ENCODE results near the gene KANSL1.

Gene KANSL1

DNA sequence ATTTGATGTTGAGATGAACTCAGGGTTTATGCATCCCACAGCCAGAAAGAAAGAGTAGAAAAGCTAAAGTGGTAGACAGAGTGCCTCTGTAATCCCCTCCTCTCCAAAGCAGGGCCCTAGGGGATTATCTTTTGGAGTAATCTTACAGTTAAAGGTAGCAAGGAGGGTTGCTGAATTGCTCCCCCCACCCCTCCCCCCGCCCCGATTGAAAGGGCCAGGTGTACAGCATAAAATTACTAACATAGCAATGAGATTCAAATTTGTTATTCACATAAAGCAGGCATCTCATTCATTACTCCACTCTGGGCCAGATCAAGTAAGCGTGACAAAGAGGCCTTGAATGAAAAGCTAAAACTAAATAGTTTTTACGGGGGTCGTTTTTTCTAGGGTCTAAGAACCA lies 121.4 kb downstream of the KANSL1 start:
- DNase-seq (ENCODE audit: low spot score) = peak; percentile 80

DNA sequence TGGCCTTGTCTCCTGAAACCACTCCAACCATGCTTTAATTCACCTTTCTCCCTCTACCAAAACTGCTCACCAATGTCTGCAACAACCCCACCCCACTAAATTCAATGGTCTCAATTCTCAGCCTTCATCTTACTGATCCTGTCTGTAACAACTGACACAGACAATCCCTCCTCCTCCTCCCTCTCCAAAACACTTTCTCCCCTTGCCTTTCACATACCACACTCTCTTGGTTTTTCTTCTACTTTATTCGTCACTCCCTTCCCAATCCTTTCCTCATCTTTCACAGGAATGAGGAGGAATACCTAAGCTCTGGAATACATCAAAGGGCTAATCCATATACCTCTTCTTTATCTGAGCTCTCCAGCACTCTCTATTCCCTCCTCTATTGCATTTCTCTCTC lies 128.8 kb downstream of the KANSL1 start:
- no peak for DNase-seq (ENCODE audit: low spot score)

DNA sequence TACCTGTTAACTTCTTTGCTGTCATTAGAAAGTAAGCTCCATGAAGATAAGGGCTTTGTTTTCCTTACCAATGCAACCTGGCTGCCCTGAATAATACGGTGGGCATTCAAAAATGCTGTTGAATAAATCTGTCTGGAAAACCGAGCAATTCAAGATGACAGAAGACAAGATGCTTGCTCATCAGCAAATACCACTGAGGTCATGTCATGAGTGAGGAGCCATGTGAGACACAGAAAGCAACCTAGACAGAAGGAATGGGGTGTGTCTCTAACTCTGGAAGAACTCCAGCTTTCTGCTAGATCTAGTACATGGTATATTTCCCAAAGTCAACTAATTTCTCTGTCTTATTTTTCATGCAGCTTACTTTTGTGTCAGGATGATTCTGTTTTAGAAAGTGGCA lies 130.0 kb downstream of the KANSL1 start:
- DNase-seq (ENCODE audit: low spot score) = no peak

DNA sequence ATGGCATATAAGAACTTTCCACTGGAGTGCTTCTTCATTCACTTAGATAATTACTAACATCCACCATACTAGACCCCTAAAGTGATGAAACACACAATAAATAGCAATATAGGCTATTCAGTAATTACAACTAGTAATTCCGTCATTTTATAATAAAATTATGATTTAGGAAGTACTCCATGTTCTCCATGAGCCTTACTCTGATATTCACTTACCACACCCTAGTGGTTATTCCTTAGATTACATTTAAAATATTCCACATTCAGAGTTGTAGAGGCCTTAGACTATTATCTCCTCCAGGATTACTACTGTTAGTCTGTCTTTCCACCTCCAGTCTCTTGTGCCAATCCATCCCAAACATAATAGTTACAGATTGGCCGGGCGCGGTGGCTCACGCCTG lies 131.8 kb downstream of the KANSL1 start:
- DNase-seq (ENCODE audit: low spot score) = peak; percentile 57

DNA sequence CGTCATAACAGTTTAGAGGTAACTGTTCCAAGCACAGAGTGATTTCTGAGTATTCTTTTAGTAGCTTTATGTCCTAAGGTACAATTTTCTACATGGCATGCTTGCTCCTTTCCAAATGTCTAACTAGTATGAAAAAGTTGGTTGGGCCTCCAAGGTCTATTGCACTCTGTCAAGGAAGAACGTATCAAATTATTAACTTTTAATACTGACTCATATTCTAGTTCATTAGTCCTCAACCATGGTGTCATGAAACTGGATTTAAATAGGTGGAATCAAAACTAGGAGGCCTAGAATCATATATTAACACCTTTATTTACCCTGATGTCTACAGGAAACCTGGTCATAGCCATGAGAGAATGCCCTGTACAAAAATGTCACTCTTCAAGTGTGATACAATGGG lies 132.8 kb downstream of the KANSL1 start:
- DNase-seq (ENCODE audit: low spot score) = no peak

DNA sequence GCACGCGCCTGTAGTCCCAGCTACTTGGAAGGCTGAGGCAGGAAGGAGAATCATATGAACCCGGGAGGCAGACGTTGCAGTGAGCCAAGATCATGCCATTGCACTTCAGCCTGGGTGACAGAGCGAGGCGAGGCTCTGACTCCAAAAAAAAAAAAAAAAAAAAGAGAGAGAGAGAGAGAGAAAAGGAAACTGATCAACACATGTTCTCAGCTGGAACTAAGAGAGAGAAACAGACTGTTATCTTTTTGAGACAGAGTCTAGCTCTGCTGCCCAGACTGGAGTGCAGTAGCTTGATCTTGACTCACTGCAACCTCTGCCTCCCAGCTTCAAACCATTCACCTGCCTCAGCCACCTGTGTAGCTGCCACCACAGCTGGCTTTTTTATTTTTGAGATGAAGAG lies 133.7 kb downstream of the KANSL1 start:
- no peak for DNase-seq (ENCODE audit: low spot score)

DNA sequence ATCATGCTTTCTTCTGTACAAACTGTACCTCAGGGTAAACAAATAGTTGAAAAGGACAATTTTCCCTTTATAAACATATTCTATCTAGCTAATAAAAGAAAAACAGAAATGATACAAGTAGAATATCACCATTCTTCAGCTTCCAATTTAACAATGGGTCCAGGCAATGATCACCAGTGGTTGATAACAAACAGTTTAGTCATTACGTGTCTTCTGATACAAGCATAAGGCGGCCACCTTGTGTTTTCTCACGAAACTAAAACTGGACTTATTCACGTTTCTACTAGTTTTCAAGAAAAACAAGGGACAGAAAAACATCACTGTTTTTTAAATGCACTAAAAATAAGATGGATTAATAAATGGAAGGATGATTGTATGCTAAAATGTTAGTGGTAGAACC lies 135.9 kb downstream of the KANSL1 start:
- DNase-seq (ENCODE audit: low spot score) = no peak

DNA sequence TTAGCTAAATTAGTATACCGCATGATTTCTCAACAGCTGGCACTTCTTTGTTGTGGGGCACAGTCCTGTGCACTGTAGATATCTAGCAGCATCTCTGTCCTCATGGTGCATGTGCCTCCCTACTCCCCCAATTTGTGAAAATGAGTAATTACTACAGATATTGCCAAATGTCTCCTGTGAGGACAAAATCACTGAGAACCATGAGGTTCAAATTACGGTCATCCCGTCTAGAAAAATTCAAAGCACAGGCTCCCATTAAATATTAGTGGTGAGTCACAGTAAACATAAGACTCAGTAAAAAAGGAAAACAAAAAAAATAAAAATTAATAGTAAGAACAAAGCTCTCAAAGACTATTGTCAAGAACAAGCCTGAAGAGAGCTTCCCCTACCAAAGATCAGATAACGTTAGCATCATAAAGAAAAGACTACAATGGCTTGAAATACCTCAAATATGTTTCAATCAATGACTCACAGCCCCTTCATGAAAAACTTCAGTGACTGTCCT lies 136.4 kb downstream of the KANSL1 start:
- no peak for DNase-seq (ENCODE audit: low spot score)

DNA sequence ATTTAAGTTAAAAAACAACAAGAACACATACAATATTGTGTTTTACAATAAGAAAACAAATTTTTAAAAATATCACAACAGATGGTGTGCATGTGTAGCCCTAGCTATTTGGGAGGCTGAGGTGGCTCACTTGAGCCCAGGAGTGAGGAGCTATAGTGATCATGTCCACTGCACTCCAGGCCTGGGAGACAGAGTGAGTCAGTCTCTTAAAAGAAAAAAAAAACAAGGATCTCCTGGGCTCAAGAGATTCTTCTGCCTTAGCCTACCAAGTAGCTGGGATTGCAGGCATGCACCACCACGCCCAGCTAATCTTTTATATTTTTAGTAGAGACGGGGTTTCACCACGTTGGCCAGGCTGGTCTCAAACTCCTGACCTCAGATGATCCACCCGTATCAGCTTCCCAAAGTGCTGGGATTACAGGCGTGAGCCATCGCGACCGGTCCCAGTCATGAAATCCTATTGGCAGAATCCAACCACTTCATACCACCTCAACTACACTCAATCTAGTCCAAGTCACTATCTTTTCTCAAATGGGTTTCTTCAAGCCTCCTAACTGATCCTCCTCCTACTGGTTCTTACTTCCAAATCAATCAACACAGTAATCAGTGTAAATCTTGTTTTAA lies 139.2 kb downstream of the KANSL1 start:
- no peak for DNase-seq (ENCODE audit: low spot score)

DNA sequence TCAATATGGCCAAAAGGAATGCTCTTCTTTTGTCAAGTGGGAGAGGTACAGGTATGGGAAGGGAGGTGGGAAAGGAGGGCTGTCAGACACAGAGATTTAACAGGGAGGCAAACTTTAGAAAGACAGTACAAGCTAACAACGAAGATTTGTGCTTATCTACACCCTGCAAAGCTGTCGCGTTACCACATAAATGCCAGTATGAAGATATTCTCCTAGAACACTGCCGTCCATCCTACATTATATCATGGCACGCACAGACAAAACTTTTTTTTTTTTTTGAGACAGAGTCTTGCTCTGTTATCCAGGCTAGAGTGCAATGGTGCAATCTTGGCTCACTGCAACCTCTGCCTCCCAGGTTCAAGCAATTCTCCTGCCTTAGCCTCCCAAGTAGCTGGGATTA lies 143.6 kb downstream of the KANSL1 start:
- DNase-seq (ENCODE audit: low spot score) = no peak

DNA sequence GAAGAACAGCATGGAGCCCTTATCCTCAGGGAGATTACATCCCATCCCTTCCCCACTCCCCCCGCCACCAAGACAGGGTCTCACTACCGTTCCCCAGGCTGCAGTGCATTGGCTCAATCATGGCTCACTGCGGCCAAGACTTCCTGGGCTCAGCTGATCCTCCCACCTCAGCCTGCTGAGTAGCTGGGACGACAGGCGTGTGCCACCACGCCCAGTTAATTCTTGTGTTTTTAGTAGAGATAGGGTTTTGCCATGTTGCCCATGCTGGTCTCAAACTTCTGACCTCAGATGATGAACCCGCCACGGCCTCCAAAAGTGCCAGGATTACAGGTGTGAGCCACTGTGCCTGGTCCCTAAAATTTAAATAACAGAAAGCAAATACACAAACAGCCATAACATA lies 145.4 kb downstream of the KANSL1 start:
- DNase-seq (ENCODE audit: low spot score) = no peak

DNA sequence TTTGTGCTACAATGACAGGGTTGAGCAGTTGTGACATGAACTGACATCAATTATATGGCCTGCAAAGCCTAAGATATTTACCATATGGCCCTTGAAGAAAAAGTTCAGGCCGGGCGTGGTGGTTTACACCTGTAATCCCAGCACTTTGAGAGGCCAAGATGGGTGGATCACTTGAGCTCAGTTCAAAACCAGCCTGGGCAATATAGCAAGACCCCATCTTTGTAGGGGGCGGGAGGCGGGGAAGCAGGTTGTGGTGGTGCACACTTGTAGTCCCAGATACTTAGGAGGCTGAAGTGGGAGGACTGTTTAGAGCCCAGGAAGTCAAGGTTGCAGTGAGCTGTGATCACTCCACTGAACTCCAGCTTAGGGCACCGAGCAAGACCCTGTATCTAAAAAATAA lies 145.8 kb downstream of the KANSL1 start:
- DNase-seq (ENCODE audit: low spot score) = no peak

DNA sequence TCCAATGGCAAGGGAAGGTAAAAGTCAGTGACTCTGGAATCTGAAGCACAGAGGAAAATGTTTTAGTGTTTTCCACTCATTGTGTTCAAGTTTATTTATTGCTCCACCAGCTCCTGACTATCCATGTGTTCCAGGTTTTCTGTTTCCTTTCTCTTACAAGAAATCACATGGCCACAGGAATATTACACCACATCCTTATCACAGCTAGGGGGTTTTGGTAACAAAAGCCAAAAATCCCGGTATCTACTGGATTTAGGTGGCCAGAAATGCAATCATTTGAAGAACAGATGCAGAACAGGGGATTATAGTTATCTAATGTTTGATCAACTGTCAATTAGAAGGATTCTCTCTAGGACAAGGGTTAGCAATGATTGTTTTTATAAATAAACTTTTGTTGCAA lies 146.3 kb downstream of the KANSL1 start:
- DNase-seq (ENCODE audit: low spot score) = no peak

DNA sequence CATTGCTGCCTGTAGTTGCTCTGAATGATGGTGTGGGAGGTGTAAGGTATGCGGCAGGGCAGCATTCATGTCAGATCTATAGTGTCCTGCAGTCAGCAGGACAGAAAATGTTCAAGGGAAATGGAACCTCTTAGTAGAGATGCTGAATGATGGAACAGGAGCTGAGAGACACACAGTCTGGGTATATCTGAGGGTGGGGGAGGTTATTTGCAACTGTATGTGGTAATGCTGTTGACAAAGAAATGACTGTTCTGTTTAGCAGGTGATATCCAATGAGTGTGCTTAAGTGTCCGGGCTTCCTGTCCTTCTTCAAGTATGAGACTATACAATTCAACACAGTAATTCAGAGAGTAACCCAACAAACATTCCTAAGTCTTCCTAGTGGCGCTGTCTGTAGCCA lies 147.6 kb downstream of the KANSL1 start:
- no peak for DNase-seq (ENCODE audit: low spot score)

DNA sequence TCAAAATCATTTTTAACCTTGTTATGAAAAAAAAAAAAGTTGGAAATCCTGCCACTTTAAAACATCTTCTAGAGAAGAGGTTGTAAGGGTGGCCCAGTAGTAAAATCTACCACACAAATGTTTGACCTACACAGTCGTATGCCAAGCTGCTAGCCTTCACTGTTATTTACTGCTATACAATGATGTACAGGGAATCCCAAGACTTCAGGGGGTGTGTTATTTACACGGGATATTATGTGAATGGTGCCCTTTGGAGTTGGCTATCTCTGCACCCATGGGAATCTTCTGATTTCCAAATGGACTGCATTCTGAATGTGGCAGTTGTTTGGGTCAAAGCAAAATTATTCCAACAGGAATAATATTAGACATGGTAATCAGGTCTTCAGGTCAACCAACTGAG lies 148.2 kb downstream of the KANSL1 start:
- no peak for DNase-seq (ENCODE audit: low spot score)

DNA sequence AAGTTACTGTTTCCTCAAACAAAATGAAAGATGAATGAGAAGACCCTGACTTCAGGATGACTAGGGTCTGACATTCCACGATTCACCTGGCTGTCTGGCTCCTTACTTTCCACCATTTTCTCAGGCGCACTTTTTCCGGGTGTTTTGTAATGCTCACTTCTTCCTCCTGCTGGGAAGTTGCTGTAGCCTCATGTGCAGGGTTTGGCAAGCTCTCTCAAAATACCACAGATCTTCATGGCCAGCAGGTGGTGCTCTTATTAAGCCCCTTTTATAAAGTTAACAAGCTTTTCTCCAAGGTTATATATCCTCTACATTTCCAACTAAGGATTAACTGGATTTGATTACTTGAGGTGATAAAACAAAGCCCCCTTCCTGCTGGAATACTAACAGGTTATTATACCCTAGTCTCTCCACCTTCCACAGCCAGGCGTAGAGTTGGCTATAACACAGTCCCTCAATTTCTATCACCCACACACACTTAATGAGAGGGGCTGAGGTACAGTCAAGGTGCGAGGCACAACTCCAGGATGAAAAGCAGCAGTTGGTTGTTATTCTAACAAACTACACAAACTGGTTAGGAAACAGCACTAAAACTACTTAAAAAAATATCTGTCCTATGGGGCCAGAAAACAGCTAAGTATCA lies 148.8 kb downstream of the KANSL1 start:
- peak; percentile 85 for DNase-seq (ENCODE audit: low spot score)

DNA sequence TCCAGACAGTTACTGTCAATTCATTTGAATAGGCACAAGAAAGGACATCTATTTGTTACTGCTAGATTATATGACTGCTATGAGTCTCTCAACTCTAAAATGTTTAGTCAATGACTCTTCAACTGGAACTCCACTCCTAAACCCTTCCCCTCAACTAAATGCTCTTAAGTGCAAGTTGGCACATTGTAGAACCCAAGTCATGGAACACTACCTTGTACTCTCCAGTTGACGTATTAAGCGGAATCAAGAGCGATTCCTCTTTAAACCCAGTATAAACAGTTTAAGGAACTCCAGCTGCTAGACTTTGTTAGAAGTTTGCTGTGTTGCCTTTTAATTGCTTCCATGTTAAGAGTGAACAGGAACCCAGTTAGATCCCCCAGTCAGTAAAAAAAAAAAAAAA lies 149.6 kb downstream of the KANSL1 start:
- DNase-seq (ENCODE audit: low spot score) = no peak

DNA sequence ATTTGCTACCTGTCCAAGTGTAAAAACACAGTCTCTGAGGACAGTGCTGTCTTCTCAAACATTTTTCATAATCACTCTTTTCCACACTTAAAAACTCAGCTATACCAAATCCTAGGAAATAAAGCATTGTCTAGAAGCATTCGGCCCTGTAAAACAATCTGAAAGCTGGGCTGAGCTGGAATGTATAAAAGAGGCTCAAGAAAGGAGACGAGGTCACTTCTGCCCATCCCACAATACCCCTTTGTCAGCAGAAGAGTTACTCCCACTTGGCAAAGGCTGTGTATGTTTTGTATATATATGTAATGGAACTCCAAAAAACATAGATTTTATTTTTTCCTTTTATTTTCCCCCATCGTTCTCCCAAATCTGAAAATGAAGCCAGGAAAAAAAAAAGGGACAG lies 150.3 kb downstream of the KANSL1 start:
- no peak for DNase-seq (ENCODE audit: low spot score)

DNA sequence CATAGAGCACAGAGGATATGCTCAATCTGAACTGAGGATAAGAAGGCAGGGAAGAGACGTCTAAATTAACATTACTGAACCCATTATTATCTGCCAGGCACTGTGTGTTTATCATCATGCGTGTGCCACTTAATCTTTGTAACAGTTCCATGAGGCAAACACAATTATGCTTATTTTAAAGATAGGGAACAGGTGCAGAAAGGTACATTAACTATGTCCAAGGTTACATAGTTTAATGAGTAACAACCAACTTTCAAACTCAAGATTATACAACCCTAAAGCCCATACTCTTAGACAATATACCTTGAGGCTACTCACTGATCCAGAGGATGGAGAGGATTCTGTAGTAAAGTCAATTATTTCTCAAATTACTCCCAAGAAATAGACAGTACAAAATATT lies 151.0 kb downstream of the KANSL1 start:
- no peak for DNase-seq (ENCODE audit: low spot score)

DNA sequence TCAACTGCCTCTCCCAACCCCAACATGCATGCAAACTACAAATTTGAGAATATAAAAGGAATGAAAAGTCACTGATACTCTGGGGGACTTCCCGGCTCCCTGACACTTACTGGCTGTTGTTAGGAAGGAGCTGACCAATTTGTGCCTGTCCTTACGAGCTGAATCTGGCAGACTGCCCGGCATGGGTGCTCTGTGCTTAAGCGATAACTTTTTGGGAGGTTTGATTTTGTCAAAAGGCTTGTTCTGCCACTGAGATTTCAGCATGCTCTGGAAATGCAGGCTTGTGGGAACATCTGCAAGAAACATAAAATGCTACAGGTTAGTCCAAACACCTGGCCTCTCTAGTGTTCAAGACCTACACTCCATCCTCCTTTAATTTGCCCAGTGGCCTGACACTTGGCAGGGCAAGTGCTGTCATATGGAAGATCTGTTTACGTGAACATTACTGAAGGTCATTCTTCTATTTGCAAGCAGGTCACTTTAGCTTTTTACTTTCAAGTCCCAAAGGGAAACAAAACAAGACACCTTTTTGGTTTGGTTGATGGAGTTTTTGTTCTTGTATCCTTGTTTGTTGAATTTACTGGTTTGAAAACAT lies 153.5 kb downstream of the KANSL1 start:
- DNase-seq (ENCODE audit: low spot score) = no peak

DNA sequence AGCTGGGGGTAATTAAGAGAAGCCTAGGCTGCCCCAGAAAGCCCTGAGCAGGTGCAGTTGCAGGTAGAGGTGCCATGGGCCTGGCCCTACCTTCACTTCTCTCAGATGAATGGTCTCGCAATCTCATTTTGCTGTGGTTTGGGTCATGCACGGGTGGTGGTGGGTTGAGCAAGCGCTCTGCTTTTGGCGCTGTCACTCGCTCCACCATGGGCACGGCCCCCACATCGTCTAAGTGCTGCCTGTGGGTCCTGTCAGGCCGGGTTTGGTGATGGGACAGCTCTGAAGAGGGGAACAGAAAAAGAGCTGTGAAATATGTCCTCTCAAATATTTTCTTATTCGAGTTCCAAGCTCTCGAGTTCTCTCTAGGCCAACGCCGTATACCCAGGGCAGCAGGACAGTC lies 154.3 kb downstream of the KANSL1 start:
- DNase-seq (ENCODE audit: low spot score) = no peak

DNA sequence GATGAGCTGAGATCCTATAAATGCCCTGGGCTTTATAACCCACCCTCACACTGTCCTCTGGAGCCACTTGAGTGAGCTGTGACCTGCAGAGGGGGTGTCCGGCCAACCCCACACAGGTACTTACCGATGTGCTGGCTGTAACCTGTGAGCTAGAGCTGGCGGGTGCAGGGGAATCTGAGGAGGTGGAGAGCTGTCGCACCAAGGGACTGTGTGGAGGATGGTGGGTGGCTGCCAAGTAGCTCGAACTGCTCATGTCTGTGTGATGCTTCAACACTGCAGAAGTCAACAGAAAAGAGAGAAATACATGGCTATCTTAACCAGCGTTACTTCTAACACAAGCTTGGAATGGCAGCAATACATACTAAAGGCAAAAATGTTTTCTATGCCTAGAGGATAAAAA lies 154.8 kb downstream of the KANSL1 start:
- no peak for DNase-seq (ENCODE audit: low spot score)

DNA sequence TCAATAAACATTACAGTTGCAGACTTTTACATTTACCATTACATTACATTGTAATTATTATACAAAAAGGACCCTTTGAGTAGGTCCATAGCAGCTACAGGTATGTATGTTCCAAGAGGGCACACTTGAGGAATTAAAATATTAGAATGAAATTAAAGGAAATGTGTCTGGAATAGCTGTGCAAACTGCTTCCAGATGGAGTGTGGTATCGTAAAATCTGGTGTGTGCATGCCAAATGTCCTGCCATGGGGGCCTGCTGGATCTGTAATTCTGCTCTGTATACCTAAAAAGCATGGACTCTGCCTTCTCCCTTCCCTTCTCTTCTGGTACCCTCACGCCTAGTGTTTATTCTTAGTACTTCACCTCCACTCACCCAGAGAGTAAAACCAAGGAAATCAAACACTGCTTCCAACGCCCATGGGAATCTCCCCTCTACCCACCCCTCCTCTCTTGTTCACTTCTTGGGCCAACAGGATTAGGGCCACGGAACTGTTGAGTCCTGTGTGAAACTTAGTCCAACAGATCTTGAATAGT lies 155.4 kb downstream of the KANSL1 start:
- no peak for DNase-seq (ENCODE audit: low spot score)

DNA sequence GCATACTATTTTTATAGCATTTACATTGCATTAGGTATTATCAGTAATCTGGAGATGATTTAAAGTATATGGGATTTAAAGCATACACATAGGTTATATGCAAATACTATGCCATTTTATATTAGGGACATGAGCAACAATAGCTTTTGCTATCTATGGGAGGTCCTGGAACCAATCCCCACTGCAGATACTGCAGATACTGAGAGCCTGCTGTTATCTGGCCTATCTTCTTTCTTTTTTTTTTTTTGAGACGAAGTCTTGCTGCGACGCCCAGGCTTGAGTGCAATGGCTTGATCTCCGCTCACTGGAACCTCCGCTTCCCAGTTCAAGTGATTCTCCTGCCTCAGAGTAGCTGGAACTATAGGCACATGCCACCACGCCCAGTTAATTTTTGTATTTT lies 156.7 kb downstream of the KANSL1 start:
- DNase-seq (ENCODE audit: low spot score) = no peak
